IPS-NIHi11 (cell line): ENCODE results near the gene KLF3.

Experiments used
- DNase-seq: peaks from one replicate; pipeline ENCODE4 v3.0.0; 2012; ENCODE audit warnings: mixed read lengths, low spot score

The KLF3 gene

DNA sequence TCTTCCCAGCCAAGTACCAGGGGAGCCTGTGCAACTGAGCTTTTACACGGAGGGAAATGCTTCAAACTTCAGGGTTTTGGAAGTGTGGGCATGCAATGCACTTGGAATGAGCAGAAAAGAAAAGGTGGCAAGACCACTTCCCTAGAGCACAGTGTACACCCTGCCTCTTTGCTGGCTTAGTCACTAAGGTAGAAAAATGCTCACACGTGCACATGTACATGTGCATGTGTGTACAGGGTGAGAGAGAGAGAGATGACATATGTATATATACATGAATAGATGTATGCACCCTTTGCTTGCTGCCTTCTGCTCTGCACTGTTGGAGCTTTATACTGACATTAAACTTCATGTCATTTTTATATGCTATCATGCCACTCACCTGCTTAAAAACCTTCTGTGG, 7.9 kb upstream of the KLF3 start:
- DNase-seq, result no peak

DNA sequence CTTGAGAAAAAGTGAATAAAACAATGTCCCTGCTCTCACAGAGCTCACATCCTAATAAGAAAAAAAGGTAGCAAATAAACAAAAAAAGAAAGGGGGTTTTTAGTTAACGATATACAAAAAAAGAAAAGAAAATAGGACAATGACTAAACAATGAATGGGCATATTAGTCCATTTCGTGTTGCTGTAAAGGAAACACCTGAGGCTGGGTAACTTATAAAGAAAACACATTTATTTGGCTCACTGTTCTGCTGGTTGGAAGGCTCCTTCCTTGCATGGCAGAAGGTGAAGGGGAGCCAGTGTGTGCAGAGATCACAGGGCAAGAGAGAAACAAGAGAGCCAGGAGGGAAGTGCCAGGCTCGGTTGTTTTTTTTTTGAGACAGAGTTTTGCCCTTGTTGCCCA, 4.7 kb upstream of the KLF3 start:
- DNase-seq, result no peak

DNA sequence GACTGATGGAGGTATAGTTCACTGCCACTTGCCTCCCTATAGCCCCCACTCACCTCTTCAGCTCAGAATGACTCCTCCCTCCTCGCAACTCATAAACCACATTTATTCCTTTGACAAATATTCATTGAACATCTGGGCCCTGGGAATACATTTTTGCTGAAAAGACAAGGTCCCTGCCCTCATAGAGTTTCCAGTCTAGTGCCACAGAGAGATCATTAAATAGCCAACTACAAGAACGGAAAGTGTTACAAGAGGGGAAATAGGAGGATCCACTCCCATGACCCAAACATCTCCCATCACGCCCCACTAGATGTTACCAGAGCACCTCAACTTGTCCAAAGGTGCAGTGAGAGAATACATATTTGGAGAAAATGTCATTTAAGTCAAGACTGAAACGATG, 3.2 kb upstream of the KLF3 start:
- DNase-seq, result no peak

DNA sequence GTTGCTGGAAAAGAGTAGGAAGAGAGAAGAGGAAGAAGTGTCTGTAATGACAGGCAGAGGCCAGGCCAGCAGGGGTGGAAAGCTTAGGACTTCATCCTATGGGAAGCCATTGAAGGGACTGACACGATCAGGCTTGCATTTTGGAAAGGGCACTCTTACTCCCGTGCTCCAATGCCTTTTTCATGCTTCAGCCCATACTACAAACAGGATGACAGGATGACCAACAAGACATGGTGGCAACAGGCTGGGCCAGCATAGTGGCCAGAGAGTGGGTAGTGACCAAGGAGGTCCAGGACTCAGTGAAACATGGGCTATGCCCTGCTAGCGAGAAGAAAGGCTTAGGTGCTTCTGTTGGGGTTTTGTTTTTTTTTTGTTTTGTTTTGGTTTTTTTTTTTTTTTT, 2.6 kb upstream of the KLF3 start:
- no peak for DNase-seq

- DNase-seq, result no peak
Observed at GRCh38 chr4:38662522-38663089, 1.4 kb upstream of the KLF3 start.

DNA sequence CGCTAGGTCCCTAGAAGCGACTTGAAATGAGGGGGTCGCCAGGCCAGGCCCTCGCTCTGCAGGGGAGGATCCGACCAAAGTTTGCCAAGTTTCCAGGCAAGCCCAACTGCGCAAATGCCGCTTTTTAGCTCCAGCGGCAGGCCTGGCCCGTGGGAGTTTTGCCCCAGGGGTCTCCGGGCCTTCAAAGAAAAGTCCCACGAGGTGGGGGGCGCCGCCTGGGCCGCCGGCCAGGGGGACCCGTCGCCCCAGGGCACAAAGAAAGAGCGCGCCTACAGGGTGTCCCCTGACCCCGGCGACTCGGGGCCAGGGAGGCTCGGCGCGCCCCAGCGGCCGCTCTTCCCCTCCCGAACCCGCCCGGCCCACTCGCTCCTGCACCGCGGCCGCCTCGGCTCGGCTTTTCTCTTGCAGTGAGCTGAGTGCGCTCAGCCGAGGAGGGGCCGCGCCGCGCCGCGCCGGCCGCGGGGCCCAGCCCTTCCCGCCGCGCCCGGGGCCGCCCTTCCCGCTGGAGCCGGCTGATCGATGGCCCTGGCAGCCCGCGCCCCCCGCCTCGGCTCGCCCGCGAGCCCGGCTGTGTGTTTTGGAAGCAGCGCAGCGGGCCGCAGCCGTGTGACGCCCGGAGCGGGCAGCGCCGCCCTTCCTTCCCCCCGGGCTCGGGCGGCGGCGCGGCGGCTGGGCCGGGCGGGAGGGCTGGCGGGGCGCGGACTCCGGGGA, 754 bp upstream of the KLF3 start:
- DNase-seq, result peak; percentile 85

GRCh38 chr4:38664706-38665401, 855 bp downstream of the KLF3 start:
- peak; percentile 44 for DNase-seq

- DNase-seq, result no peak
Observed at GRCh38 chr4:38665551-38666411, 1.8 kb downstream of the KLF3 start.

DNA sequence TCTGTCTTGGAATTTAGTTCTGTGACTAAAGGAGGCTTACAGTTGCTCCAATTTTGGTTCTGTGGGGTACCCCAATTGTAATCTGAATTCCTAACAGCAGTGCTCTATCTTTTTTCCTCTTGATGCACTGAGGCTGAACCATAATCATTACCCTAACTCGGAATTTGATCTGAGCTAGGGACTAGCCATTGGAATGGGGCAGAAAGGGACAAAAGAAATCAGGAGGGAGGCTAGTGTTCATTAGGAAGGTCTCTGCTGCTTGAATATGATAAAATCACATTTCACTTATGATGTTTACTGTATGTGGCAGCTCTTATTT, 2.7 kb downstream of the KLF3 start:
- DNase-seq, result no peak

DNA sequence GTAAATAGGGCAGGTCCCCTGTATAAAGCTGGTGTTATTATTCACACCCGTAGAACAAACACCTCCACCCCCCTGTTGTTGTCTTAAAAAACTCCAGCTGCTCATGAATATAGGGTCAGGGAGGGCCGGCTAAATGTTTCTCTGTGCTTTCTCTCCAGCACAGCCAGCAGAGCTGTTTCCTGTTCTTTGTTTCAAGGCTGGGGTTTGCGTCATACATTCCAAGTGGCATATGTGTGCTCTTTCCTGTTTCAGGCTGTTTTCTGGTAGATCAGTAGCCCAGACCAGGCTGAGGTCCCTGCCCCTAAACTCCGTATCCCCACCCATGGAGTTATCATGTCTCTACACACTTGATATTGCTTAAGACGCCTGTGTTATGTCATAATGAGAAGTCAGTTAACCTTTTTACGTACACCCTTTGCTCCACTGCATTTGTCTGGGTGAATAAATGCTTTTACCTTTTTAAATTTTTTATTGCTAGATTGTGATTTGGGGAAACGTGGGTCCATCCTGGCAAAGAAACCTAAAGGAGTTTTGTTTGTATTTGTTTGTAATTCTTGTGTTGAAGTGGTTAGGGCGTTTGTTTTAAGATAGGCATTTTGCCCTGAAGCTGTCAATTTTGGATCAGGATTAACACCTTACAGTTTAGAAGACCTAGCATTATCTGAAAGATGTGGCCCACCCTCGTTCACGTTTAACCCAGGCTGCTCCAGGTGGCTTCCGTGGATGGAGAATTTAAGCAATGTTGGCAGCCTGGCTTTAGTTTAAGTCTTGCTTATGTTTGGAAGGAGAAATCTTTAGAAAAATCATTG, 3.3 kb downstream of the KLF3 start:
- peak; percentile 84 for DNase-seq

DNA sequence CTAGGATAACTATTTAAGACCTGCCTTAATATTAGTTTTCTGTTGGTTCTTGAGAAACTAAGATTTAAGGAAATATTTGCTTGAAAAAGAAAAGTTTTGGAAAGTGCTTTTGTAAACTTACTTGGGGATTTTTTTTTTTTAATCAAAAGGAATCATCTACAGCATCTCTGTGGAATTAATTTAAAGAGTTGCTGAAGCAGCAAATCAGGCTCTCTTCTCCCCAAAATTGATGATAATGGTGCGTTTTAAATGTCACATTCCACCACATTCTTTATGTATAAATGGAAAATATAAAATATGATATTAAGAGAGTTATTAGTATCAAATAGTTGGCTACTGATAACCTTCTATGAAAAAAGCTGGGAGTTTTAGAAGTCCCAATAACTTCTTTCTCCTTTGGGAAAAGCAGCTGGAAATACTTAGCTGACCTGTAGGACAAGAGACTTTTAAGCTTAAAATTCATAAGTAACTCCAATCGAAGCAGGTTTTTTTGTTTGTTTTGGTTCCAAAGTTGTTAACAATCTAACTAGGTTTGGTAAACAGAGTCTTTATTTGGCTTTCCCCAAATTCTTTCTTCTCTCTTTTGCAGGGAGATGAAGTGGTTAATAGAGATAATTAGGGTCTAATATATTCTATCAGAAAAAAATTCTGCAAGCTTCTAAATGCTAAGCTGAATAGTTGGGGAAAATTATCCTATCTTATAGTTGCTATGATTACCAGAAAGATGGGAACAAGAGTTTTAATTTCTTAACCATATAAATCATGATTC, 4.4 kb downstream of the KLF3 start:
- DNase-seq, result no peak

DNA sequence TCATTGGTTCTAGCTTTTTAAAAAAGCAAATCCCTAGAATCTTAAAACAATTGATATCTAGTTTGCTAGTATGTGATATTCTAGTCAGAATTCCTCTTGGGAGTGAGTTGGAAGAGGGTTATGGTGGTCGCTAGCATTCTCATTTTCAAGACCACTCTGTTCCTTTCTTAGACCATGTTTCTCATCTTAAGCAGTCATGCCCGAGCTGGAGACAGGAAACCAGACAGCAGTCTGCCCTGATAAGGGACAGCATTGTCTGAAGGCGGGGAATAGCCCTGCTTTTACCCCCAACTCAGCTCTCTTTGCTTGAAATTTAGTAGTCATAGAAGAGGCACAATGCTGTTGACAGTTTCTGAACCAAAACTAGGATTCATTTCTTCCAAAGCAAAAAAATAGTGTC, 5.2 kb downstream of the KLF3 start:
- no peak for DNase-seq

GRCh38 chr4:38670109-38670901, 6.3 kb downstream of the KLF3 start:
- no peak for DNase-seq

DNA sequence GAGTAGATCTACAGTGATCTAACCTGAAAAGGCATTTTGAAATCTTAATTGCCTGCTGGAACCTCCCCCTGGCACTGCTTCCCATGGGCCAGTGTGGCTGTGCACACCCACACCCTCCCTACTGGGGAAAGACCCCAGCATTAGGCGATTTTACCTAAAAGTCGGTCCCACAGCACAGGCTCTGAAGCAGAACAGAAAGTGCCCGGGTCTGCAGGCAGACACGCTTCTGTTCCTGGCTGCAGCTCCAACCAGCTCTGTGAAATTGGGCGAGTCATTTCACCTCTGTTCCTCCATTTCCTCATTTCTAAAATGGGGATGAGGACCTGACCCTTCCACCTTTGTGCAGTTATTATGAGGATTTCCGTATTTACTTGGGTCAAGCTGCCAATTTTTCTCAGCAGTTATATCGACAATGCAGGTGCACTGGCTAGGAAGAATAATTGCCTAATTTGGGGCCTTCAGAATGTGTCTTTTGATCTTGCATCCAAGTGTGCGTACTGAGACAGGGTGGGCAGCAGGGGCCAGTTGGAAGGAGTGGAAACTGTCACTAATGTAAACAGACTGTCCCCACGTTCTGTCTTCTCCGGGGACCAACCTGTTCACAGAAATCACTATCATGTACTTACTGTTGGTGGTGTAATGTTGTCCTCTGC, 7.1 kb downstream of the KLF3 start:
- DNase-seq, result no peak

- DNase-seq, result no peak
Observed at GRCh38 chr4:38671592-38671940, 7.6 kb downstream of the KLF3 start.

DNA sequence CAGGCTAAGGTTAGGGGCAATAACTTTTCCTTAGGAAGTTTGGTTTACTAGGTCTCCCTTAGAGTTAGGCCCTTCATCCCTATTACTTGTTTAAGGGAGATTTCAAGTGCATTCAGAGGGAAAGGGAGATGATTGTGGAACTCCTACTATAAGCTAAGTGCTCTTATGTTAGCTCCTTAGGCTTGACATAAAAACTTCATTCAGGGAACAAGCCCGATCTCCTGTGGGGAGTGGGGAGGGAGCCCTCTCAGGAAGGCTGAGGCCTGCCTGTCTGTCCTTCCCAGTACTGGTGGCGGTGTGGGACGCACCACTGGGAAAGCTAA, 8.0 kb downstream of the KLF3 start:
- no peak for DNase-seq

DNA sequence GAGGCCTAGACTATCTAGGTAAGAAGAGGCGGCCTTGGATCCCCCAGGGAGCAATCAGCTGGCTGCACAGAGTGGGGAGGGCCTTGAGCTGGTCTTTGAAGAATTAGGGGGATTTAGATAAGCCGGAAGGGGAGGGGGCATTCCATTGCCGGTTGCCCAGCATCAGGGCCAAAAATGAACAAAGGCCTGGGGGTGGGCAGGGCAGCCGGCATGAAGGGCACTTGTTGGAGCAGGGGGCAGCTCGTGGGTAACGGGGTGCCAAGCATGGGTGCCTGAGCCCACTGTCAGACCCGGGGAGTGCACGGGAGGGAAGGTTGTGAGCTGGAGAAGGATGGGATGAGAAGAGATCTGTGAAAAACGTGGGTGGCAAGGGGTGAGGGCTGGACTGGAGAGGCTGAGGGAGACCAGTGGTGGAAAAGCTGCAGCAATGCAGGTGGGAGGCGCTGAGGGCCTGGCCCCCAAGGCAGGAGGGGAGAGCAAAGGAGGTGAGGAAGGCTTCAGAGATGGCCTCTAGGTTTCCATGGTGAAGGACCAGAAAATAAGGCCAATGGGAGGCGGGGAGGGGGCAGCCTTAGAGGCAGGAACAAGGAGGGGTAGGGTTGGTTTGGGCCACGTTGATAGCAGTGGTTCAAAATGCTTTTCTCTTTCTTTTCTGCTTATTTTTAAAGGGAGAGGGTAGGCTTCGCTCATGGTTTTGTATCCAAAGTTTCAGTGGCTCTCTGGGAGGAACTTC, 8.6 kb downstream of the KLF3 start:
- no peak for DNase-seq

- DNase-seq, result no peak
Observed at GRCh38 chr4:38673130-38673978, 9.4 kb downstream of the KLF3 start.
